Midbrain (tissue), 1 donor: ENCODE measurements around the gene ITK.
"Not testable (repeated sequence)": the region's sequence is repeated elsewhere in the genome, so short reads cannot be mapped to it uniquely, and the experiment has no call there.

Source experiments
- DNase-seq: peaks from one replicate; lab custom pipeline; 2025; lab: John Stamatoyannopoulos, UW

The ITK gene

GRCh38 chr5:157212307-157212706, 31.7 kb downstream of the ITK start:
- no peak for DNase-seq

GRCh38 chr5:157213527-157214243, 33.0 kb downstream of the ITK start:
- no peak for DNase-seq

- no peak for DNase-seq
These were observed 33.8 kb downstream of the ITK start for GRCh38 chr5:157214415-157214814.

- DNase-seq, result no peak
These were observed 34.3 kb downstream of the ITK start for GRCh38 chr5:157214861-157215513.

GRCh38 chr5:157215514-157216167, 35.0 kb downstream of the ITK start:
- DNase-seq, result no peak

- DNase-seq, result no peak
These were observed 35.9 kb downstream of the ITK start for GRCh38 chr5:157216391-157217142.

GRCh38 chr5:157217289-157218024, 36.8 kb downstream of the ITK start:
- no peak for DNase-seq

GRCh38 chr5:157219491-157220271, 39.0 kb downstream of the ITK start:
- no peak for DNase-seq

- DNase-seq, result no peak
These were observed 41.3 kb downstream of the ITK start for GRCh38 chr5:157221959-157222358.

GRCh38 chr5:157222506-157223230, 42.0 kb downstream of the ITK start:
- DNase-seq, result no peak

GRCh38 chr5:157225469-157226422, 45.1 kb downstream of the ITK start:
- DNase-seq, result no peak

GRCh38 chr5:157230610-157231009, 50.0 kb downstream of the ITK start:
- DNase-seq, result no peak

GRCh38 chr5:157232706-157233105, 52.1 kb downstream of the ITK start:
- DNase-seq, result no peak

GRCh38 chr5:157233515-157233914, 52.9 kb downstream of the ITK start:
- no peak for DNase-seq

GRCh38 chr5:157236423-157236822, 55.8 kb downstream of the ITK start:
- no peak for DNase-seq

- no peak for DNase-seq
These were observed 60.8 kb downstream of the ITK start for GRCh38 chr5:157241483-157241882.

- DNase-seq, result not testable (repeated sequence)
These were observed 64.1 kb downstream of the ITK start for GRCh38 chr5:157244704-157245103.

GRCh38 chr5:157245476-157245875, 64.8 kb downstream of the ITK start:
- DNase-seq, result no peak

GRCh38 chr5:157245886-157246285, 65.2 kb downstream of the ITK start:
- DNase-seq, result no peak
